Neural cell (in vitro differentiated cells): ENCODE measurements around the gene MKNK1.

Experiments
- EP300 ChIP-seq: fragments of 450-650 bp; conservative IDR thresholded peaks from 2 replicates; pipeline ENCODE4 v1.6.1; 2014; ENCODE audit warnings: antibody characterized with exemption, mild to moderate bottlenecking, moderate library complexity; ENCODE audit not compliant: poor library complexity, severe bottlenecking
- EZH2 ChIP-seq: fragments of 200-600, 300-800 bp; shearing (Covaris generic), sonication (generic); IDR thresholded peaks from 2 replicates; pipeline ENCODE4 v1.6.1; 2014; ENCODE audit warnings: antibody characterized with exemption, low read length, borderline replicate concordance, mild to moderate bottlenecking; ENCODE audit not compliant: insufficient read depth, poor library complexity, severe bottlenecking
- MXI1 ChIP-seq: fragments of 450-650 bp; conservative IDR thresholded peaks from 2 replicates; pipeline ENCODE4 v1.6.1; 2014; ENCODE audit warnings: antibody characterized with exemption, mild to moderate bottlenecking; ENCODE audit not compliant: poor library complexity, severe bottlenecking
- RAD21 ChIP-seq: fragments of 450-650 bp; conservative IDR thresholded peaks from 2 replicates; pipeline ENCODE4 v1.6.1; 2014; ENCODE audit warnings: antibody characterized with exemption, mild to moderate bottlenecking, moderate library complexity
- SMC3 ChIP-seq: fragments of 450-650 bp; conservative IDR thresholded peaks from 2 replicates; pipeline ENCODE4 v1.6.1; 2014; ENCODE audit warnings: antibody characterized with exemption, mild to moderate bottlenecking, moderate library complexity; ENCODE audit not compliant: poor library complexity
- TF ChIP-seq, protein P1 (sequence below): fragments of 450-650 bp; IDR thresholded peaks from 2 replicates; pipeline ENCODE4 v1.5.1; 2014; ENCODE audit warnings: antibody characterized with exemption, mild to moderate bottlenecking, moderate library complexity; ENCODE audit not compliant: poor library complexity, severe bottlenecking
- TF ChIP-seq, protein P2 (sequence below): IDR thresholded peaks from 2 replicates; pipeline ENCODE4 v1.6.1; 2012; ENCODE audit warnings: borderline replicate concordance

DNA sequence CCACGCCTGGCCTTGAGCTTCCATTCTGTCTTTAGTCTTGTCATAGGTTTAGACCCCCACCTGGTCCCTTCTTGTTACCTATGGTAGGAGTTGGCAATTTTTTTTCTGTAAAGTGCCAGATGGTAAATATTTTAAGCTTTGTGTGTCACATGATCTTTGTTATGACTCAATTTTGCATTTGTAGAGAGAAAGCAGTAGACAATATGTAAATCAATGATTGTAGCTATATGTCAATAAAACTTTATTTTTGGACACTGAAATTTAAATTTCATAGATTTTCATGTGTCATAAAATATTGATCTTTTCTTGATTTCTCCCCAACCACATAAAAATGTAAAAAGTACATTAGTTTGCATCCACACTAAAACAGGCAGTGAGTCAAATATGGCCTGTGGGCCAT lies 8.0 kb downstream of the MKNK1 start:
- TF ChIP-seq MXI1: no peak
- TF ChIP-seq, protein P1, sequence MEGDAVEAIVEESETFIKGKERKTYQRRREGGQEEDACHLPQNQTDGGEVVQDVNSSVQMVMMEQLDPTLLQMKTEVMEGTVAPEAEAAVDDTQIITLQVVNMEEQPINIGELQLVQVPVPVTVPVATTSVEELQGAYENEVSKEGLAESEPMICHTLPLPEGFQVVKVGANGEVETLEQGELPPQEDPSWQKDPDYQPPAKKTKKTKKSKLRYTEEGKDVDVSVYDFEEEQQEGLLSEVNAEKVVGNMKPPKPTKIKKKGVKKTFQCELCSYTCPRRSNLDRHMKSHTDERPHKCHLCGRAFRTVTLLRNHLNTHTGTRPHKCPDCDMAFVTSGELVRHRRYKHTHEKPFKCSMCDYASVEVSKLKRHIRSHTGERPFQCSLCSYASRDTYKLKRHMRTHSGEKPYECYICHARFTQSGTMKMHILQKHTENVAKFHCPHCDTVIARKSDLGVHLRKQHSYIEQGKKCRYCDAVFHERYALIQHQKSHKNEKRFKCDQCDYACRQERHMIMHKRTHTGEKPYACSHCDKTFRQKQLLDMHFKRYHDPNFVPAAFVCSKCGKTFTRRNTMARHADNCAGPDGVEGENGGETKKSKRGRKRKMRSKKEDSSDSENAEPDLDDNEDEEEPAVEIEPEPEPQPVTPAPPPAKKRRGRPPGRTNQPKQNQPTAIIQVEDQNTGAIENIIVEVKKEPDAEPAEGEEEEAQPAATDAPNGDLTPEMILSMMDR: no peak
- TF ChIP-seq, protein P2, sequence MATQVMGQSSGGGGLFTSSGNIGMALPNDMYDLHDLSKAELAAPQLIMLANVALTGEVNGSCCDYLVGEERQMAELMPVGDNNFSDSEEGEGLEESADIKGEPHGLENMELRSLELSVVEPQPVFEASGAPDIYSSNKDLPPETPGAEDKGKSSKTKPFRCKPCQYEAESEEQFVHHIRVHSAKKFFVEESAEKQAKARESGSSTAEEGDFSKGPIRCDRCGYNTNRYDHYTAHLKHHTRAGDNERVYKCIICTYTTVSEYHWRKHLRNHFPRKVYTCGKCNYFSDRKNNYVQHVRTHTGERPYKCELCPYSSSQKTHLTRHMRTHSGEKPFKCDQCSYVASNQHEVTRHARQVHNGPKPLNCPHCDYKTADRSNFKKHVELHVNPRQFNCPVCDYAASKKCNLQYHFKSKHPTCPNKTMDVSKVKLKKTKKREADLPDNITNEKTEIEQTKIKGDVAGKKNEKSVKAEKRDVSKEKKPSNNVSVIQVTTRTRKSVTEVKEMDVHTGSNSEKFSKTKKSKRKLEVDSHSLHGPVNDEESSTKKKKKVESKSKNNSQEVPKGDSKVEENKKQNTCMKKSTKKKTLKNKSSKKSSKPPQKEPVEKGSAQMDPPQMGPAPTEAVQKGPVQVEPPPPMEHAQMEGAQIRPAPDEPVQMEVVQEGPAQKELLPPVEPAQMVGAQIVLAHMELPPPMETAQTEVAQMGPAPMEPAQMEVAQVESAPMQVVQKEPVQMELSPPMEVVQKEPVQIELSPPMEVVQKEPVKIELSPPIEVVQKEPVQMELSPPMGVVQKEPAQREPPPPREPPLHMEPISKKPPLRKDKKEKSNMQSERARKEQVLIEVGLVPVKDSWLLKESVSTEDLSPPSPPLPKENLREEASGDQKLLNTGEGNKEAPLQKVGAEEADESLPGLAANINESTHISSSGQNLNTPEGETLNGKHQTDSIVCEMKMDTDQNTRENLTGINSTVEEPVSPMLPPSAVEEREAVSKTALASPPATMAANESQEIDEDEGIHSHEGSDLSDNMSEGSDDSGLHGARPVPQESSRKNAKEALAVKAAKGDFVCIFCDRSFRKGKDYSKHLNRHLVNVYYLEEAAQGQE: no peak
- TF ChIP-seq SMC3: no peak
- TF ChIP-seq RAD21: no peak
- no peak for TF ChIP-seq EP300
- TF ChIP-seq EZH2: no peak
